ENCODE measurements around the gene KAT2B.

The KAT2B gene

DNA sequence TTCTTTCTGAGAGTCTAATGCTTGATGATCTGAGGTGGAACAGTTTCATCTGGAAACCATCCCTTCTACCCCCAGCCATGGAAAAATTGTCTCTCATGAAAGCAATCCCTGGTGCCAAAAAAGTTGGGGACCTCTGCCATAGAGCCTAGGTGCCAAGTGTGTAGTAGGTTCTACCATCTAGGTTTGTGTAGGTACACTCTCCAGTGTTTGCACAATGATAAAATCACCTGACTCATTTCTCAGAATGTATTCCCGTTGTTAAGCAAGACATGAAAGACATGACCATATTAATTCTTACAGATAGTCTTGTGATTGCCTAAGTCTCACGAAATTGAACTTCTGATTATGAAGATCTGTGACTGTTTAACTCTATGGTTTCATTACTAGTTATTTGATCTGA, 68.6 kb downstream of the KAT2B start:
- TF ChIP-seq, protein P1, sequence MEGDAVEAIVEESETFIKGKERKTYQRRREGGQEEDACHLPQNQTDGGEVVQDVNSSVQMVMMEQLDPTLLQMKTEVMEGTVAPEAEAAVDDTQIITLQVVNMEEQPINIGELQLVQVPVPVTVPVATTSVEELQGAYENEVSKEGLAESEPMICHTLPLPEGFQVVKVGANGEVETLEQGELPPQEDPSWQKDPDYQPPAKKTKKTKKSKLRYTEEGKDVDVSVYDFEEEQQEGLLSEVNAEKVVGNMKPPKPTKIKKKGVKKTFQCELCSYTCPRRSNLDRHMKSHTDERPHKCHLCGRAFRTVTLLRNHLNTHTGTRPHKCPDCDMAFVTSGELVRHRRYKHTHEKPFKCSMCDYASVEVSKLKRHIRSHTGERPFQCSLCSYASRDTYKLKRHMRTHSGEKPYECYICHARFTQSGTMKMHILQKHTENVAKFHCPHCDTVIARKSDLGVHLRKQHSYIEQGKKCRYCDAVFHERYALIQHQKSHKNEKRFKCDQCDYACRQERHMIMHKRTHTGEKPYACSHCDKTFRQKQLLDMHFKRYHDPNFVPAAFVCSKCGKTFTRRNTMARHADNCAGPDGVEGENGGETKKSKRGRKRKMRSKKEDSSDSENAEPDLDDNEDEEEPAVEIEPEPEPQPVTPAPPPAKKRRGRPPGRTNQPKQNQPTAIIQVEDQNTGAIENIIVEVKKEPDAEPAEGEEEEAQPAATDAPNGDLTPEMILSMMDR (IDR thresholded peaks at IDR 0.05): no peak
- no peak for TF ChIP-seq ZFX (IDR thresholded peaks at IDR 0.05; ENCODE audit: borderline replicate concordance)
- H3K27ac ChIP-seq: no peak overlapping the region

DNA sequence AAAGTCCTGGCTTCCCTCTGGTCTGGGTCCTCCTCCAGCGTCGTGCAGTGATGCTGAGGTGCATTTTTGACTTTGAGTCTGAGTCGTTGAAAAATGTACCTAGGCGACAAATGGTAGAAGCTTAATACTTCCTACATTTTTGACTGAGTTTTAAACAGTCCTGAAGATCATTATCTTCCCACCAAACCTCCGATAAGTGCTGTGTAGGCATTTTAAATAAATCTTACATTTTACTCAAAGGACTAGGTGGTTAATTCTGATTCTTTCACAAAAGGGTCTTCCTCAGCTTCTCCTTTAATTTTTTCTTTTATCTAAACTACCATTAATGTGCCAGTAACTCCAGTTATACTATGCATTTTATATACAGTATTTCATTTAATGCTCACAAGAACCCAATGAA, 70.6 kb downstream of the KAT2B start:
- H3K27ac ChIP-seq: no peak overlapping the region

DNA sequence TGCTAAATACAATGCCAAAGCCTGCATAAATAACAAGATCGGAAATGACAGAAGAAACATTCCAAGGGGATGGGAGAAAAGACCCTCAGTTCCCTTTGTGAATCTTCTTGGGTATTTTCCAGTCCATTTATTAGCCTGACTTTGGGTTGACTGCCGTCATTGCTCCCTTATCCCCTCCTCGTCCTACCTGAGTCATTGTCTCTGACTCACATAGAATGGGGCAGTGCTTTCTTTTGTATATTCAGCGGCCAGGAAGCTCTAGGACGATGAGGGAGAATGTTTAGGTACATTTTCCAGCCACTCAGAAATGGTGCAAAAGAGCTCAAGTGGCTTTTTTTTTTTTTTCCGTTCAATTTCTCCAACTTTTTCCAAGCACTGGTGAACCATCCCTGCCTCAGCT, 71.6 kb downstream of the KAT2B start:
- TF ChIP-seq ZFX (IDR thresholded peaks at IDR 0.05; ENCODE audit: borderline replicate concordance): no peak
- TF ChIP-seq, protein P1 (IDR thresholded peaks at IDR 0.05): no peak
- H3K27ac ChIP-seq: no peak overlapping the region

More for the DNA sequence above, 70.6 kb downstream of the KAT2B start:
- TF ChIP-seq, protein P1 (IDR thresholded peaks at IDR 0.05): no peak
- no peak for TF ChIP-seq ZFX (IDR thresholded peaks at IDR 0.05; ENCODE audit: borderline replicate concordance)

DNA sequence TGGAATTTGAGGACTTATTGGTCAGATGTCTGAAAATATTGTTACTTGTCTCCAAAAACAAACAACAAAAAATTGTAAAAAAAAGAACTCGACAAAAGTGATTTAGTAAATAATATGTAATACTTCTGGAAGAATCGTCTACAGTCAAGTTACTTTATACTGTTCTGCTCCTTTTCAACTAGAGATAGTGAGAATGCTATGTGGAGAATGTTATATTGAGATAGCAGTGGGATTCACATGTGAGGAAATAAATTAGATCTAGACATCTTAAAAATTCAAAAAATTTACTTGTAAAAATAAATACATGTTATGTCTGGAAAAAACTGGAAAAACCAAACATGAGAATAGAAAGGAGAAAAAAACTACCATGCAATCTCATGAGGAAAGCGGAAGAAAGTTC, 80.8 kb downstream of the KAT2B start:
- TF ChIP-seq ZFX (IDR thresholded peaks at IDR 0.05; ENCODE audit: borderline replicate concordance): no peak
- TF ChIP-seq, protein P1 (IDR thresholded peaks at IDR 0.05): no peak

DNA sequence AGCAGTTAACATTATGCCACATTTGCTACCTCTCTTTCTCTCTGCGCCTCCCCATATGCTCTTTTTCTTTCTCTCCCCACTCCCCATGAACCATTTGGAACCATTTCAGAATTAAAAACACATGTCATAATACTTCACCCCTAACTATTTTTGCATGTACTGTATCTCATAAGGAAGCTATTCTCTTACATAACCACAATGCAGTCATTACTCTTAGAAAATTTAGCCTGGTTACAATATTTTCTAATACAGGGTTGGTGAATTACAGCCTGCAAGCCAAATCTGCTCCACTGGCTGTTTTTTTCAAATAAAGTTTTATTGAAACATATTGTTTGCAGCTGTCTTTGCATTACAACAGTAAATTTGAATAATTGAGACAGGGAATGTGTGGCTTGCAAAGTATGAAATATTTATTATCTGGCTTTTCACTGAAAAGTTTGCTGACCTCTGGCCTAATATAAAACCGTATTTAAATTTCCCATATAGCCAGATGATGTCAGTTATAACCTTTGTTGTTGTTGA, 82.9 kb downstream of the KAT2B start:
- no peak overlapping the region for H3K27ac ChIP-seq

More for the DNA sequence above, 80.8 kb downstream of the KAT2B start:
- H3K27ac ChIP-seq: no peak overlapping the region

DNA sequence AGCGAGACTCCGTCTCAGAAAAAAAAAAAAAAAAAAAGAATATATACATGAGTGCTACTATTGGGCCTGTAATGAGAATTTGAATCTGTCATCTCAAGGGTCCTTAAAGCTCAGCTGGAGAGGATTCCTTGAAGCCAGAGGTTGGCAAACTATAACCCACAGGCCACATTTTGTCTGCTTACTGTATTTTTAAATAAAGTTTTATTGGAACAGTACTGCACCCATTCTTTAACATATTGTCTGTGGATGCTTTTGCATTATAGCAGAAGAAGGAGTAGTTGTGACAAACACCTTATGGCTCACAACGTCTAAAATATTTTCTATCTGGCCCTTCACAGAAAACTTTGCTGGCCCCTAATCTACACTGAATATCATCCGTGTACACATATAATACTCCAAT, 85.0 kb downstream of the KAT2B start:
- TF ChIP-seq, protein P1 (IDR thresholded peaks at IDR 0.05): no peak
- H3K27ac ChIP-seq: no peak overlapping the region

More for the DNA sequence above, 82.9 kb downstream of the KAT2B start:
- TF ChIP-seq, protein P1 (IDR thresholded peaks at IDR 0.05): no peak
- no peak for TF ChIP-seq ZFX (IDR thresholded peaks at IDR 0.05; ENCODE audit: borderline replicate concordance)

DNA sequence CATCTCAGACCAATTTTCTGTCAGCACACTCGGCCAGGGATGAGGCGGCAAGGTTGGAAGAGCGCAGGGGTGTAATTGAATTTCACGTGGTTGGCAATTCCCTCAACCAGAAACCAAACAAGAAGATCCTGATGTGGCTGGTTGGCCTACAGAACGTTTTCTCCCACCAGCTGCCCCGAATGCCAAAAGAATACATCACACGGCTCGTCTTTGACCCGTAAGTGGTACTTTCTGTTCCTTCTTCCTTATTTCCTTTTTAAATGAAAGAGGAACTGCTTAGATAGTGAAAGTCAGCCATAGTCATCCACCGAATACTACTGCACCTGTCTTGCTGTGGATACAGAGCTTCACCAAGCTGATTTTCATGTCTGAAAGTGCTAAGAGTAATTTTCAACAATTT, 85.7 kb downstream of the KAT2B start:
- TF ChIP-seq, protein P1 (IDR thresholded peaks at IDR 0.05): no peak
- no peak for TF ChIP-seq ZFX (IDR thresholded peaks at IDR 0.05; ENCODE audit: borderline replicate concordance)
- H3K27ac ChIP-seq: no peak overlapping the region
